Measurements from ENCODE around the gene WDFY3. TPM values are rescaled to one million over a fixed set of nuclear protein-coding genes. Genes with fewer than 3 reads are reported as not detected.
"Not testable (repeated sequence)": the region's sequence is repeated elsewhere in the genome, so short reads cannot be mapped to it uniquely, and the experiment has no call there.

Gene WDFY3
- total RNA-seq, 1 donor: 91.9 TPM

DNA sequence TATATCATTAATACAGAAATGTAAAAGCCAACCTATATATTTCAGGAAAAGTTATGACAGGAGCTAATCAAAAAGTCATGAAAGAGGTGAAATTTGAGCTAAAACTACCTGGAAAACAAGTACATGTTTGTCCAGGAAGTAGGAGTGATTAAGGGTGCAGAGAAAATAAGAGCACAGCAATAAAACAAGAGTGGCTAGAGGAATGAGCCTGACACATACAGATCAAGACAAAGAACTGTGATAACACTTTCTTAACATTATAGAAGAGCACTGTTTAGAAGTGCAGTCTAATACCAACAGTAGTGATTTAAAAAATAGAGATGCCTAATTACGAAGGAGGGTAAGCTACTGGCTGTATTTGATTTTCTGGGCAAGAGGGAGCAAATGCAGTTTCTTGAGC, 125.1 kb downstream of the WDFY3 start:
- no peak overlapping the region for H2AFZ ChIP-seq (ENCODE audit: low read length)
- H3K79me2 ChIP-seq (ENCODE audit: insufficient read depth, low read length): no peaks in the 10 kb centered on the region
- DNase-seq (ENCODE audit: insufficient read length, low spot score, missing footprints): no peak
- peaks cover 8% of the 10 kb centered on the region for H3K36me3 ChIP-seq (ENCODE audit: insufficient read depth, low read length)
- H3K4me1 ChIP-seq (ENCODE audit: insufficient read depth, low read length): no peaks in the 10 kb centered on the region
- H3K27ac ChIP-seq (ENCODE audit: low read depth, low read length): no peak overlapping the region
- no peaks in the 10 kb centered on the region for H3K9me3 ChIP-seq (ENCODE audit: low read depth, low read length)
- no peaks in the 10 kb centered on the region for H4K20me1 ChIP-seq (ENCODE audit: insufficient read depth, low read length)
- H3K27me3 ChIP-seq (ENCODE audit: insufficient read depth, low read length): no peaks in the 10 kb centered on the region
- no peak overlapping the region for H3K4me3 ChIP-seq (ENCODE audit: insufficient read depth, low read length)
- H3K4me2 ChIP-seq (ENCODE audit: insufficient read depth, low read length): no peak overlapping the region
- TF ChIP-seq, protein P1, sequence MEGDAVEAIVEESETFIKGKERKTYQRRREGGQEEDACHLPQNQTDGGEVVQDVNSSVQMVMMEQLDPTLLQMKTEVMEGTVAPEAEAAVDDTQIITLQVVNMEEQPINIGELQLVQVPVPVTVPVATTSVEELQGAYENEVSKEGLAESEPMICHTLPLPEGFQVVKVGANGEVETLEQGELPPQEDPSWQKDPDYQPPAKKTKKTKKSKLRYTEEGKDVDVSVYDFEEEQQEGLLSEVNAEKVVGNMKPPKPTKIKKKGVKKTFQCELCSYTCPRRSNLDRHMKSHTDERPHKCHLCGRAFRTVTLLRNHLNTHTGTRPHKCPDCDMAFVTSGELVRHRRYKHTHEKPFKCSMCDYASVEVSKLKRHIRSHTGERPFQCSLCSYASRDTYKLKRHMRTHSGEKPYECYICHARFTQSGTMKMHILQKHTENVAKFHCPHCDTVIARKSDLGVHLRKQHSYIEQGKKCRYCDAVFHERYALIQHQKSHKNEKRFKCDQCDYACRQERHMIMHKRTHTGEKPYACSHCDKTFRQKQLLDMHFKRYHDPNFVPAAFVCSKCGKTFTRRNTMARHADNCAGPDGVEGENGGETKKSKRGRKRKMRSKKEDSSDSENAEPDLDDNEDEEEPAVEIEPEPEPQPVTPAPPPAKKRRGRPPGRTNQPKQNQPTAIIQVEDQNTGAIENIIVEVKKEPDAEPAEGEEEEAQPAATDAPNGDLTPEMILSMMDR (IDR thresholded peaks at IDR 0.05; ENCODE audit: extremely low read depth, low read depth, low read length): no peak

DNA sequence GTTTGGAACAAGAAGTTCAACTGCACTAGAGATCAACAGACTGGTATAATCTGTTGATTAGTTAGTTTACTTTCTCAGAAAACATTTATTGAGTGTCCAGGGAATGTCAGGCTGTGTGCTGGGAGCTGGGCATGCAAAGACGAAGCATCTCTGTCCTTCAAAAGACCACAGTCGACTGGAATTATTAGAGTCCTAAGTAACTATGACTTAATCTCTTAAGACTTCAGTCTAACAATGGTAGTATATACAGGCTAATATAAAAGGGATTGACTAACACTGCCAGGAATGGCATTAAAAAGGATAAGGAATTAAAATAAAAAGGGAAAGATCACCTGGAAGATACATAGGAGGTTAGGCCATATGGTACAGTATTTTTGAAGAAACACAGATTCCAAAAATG, 128.7 kb downstream of the WDFY3 start:
- no peak overlapping the region for H3K4me3 ChIP-seq (ENCODE audit: insufficient read depth, low read length)
- TF ChIP-seq, protein P1 (IDR thresholded peaks at IDR 0.05; ENCODE audit: extremely low read depth, low read depth, low read length): no peak
- H3K4me1 ChIP-seq (ENCODE audit: insufficient read depth, low read length): no peaks in the 10 kb centered on the region
- no peak for DNase-seq (ENCODE audit: insufficient read length, low spot score, missing footprints)
- no peak overlapping the region for H3K27ac ChIP-seq (ENCODE audit: low read depth, low read length)
- no peaks in the 10 kb centered on the region for H4K20me1 ChIP-seq (ENCODE audit: insufficient read depth, low read length)
- H3K9me3 ChIP-seq (ENCODE audit: low read depth, low read length): no peaks in the 10 kb centered on the region
- no peaks in the 10 kb centered on the region for H3K79me2 ChIP-seq (ENCODE audit: insufficient read depth, low read length)
- H3K36me3 ChIP-seq (ENCODE audit: insufficient read depth, low read length): peaks cover 8% of the 10 kb centered on the region
- no peaks in the 10 kb centered on the region for H3K27me3 ChIP-seq (ENCODE audit: insufficient read depth, low read length)
- H2AFZ ChIP-seq (ENCODE audit: low read length): no peak overlapping the region
- no peak overlapping the region for H3K4me2 ChIP-seq (ENCODE audit: insufficient read depth, low read length)

DNA sequence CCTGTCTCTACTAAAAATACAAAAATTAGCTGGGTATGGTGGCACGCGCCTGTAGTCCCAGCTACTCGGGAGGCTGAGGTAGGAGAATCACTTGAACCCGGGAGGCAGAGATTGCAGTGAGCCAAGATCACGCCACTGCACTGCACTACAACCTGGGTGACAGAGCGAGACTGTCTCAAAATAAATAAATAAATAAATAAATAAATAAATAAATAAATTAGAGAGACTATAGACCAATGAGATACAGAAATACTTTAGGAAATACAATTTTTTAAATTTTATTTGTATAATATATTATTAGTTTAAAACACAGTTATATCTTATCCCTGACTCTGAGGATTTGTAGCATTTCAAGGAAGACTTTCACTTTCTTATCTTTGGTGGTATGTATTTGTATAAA, 136.9 kb downstream of the WDFY3 start:
- H3K4me3 ChIP-seq (ENCODE audit: insufficient read depth, low read length); H3K27ac ChIP-seq (ENCODE audit: low read depth, low read length); H3K79me2 ChIP-seq (ENCODE audit: insufficient read depth, low read length); H3K4me2 ChIP-seq (ENCODE audit: insufficient read depth, low read length); DNase-seq (ENCODE audit: insufficient read length, low spot score, missing footprints); H3K4me1 ChIP-seq (ENCODE audit: insufficient read depth, low read length); H3K27me3 ChIP-seq (ENCODE audit: insufficient read depth, low read length); H4K20me1 ChIP-seq (ENCODE audit: insufficient read depth, low read length); H2AFZ ChIP-seq (ENCODE audit: low read length); H3K9me3 ChIP-seq (ENCODE audit: low read depth, low read length); H3K36me3 ChIP-seq (ENCODE audit: insufficient read depth, low read length): not testable (repeated sequence)

DNA sequence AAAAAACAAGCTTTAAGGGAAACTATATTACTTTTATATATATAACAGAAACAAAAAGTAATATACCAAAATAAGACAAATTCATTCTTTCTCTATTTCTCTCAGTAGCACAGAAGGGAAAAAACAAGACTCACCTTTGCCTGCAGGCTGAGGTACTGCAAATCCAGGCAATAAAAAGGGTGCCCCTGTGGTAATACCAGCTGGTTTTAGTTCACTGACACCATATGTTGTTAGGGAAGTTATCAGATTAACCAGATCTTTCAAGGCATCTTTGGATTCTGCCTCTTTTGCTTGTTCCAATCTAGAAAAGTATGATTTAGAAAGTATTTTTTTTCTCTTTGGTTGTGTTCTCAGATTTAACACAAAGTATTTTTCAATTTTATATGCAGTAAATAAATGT, 139.8 kb downstream of the WDFY3 start:
- no peak overlapping the region for H3K27ac ChIP-seq (ENCODE audit: low read depth, low read length)
- H3K27me3 ChIP-seq (ENCODE audit: insufficient read depth, low read length): no peaks in the 10 kb centered on the region
- no peak for DNase-seq (ENCODE audit: insufficient read length, low spot score, missing footprints)
- no peak overlapping the region for H3K4me3 ChIP-seq (ENCODE audit: insufficient read depth, low read length)
- H3K9me3 ChIP-seq (ENCODE audit: low read depth, low read length): no peaks in the 10 kb centered on the region
- TF ChIP-seq, protein P1 (IDR thresholded peaks at IDR 0.05; ENCODE audit: extremely low read depth, low read depth, low read length): no peak
- H4K20me1 ChIP-seq (ENCODE audit: insufficient read depth, low read length): no peaks in the 10 kb centered on the region
- H3K36me3 ChIP-seq (ENCODE audit: insufficient read depth, low read length): peaks cover 2% of the 10 kb centered on the region
- no peaks in the 10 kb centered on the region for H3K4me1 ChIP-seq (ENCODE audit: insufficient read depth, low read length)
- H3K79me2 ChIP-seq (ENCODE audit: insufficient read depth, low read length): no peaks in the 10 kb centered on the region
- H2AFZ ChIP-seq (ENCODE audit: low read length): no peak overlapping the region
- H3K4me2 ChIP-seq (ENCODE audit: insufficient read depth, low read length): no peak overlapping the region

Data from osteoblast (primary cell).